Measurements from ENCODE around the gene IPO13.

The IPO13 gene

DNA sequence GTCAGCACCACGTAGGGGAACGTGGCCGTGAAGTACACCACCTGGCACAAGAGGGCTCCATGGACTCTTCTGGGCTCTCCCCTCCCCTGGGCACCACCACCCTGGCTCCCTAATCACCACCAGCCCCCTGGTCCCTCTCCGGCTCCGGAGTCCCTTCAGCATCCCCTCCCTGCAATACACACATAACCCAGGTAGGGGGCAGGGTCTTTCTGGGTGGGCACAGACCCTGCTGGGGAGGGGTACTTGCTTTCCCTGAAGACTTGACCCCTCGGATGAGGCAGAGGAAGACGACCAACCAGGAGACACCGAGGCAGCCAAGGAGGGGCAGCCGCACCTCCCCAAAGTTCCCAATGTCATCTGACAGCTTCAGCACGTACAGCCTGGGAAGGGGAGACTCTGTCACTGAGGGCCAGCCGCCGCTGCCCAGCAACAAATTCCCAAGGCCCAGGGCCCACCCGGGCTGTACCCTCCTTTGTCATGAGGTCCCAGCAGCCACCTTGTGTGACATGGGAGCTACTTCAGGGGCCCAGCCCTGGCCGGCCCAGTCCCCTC lies 55.9 kb downstream of the IPO13 start:
- DNase-seq = no peak

DNA sequence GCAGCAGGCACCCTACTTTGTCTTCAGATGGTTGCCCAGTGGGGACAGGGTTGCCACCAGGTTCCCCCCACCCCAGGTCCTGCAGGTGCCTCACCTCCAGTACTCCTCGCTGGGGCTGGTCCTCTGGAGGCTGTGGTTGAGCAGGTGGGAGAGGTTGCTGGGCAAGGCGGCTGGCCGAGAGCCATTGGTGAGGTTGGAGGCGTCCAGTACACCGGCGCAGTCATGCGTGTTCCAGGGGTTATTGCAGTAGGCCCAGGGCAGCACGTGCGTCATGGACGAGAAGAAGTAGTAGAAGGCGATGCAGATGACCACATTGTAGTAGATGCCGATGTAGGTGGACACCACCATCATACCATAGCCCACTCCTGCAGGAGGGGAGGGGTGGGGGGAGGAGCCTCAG lies 61.5 kb downstream of the IPO13 start:
- DNase-seq = no peak

GRCh38 chr1:44010935-44011471 lies 64.3 kb downstream of the IPO13 start:
- DNase-seq = peak in 55 of 56 donors; percentile 19 to 95 (median 85)

DNA sequence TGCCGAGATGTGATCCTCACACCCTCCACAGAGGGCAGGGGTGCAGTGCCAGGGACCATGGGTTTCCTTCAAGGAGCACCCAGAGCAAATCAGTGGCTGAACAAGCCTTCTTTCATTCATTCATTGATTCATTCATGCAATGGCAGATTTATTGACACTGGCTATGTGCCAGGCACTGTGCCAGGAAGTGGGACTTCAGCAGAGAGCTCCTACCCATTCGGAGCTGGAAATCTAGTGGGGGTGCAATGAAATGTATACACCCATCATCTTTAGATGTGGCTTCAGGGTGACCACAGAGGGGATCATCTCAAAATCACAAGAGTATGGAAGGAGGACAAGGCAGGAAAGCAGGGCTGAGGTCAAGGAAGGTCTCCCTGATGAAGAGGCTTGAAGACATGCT lies 65.7 kb downstream of the IPO13 start:
- peak in 1 of 56 donors; percentile 53 for DNase-seq

DNA sequence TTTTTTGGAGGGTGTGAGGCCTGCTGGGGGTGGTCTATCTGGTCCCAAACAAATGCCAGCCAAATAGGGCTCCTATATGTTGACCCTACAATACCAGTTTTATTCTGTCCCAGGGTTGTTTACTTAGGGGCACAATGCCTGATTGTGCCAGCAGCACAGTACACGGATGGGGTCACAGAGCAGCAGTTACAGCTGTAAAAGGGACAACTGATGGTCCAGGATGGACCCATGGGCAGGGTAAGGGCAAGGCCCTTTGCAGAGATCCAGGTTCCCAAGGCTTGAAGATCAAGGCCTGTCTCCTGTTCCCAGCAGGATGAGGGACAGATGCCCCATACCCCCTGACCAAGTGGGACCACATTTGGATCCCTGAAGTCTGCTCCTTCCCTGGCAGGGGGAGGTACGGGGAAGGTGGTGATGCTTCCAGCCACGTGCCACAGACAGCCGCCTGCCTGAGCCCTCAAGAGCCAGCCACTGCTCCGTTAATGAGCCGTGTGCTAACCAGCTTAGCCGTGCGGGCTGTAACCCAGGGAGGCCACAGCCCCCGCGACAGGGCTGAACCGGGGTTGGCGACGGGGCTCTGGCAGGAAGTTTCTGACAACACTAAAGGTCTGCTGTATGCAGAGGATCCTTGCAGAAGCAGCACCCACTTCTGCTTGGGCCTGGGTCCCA lies 66.3 kb downstream of the IPO13 start:
- peak in 21 of 56 donors; percentile 18 to 72 (median 47) for DNase-seq

GRCh38 chr1:44013949-44014348 lies 67.2 kb downstream of the IPO13 start:
- DNase-seq = peak in 21 of 56 donors; percentile 13 to 68 (median 38)

DNA sequence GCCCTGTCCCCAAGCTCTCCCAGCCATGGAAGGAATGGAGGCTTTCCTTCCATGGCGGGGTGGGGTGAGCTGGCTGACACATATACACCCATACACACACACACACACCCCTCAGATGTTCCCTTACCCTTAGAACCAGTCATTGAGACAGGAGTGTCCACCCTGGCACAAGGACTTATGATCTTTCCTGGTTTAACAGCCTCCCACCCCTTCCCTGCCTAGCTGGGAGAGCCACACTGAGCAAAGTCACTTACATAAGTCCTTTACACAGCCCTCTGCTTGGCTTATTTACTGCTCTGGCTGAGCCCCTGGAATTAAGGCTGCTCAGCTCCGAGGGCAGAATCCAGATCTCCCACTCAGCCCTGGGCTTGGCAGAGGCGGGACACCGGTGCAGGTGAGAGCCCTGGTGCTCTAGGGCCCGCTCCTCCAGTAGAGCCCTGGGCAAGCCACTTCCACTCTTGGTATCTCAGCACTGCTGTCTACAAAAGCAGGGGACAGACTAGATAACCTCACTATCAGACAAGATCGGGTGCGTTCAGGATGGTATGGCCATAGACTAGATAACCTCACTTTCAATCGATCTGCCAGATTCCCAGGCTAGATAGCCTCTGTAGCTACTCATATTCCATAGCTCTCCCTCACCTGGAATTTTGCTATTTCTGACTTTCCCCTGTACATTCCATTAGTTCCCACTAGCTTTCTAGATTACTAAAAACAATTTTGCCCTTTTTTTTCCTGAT lies 67.8 kb downstream of the IPO13 start:
- peak in 5 of 56 donors; percentile 28 to 49 (median 47) for DNase-seq

GRCh38 chr1:44015206-44015605 lies 68.5 kb downstream of the IPO13 start:
- peak in 6 of 56 donors; percentile 19 to 35 (median 26) for DNase-seq

- peak in 24 of 56 donors; percentile 23 to 82 (median 51) for DNase-seq
These were observed 69.5 kb downstream of the IPO13 start for GRCh38 chr1:44016041-44016889.

- peak in 20 of 56 donors; percentile 18 to 65 (median 45) for DNase-seq
These were observed 70.2 kb downstream of the IPO13 start for GRCh38 chr1:44016890-44017400.

All from nucleus accumbens (tissue), 56 donors.